ENCODE data around the gene MAGEA4.

DNA sequence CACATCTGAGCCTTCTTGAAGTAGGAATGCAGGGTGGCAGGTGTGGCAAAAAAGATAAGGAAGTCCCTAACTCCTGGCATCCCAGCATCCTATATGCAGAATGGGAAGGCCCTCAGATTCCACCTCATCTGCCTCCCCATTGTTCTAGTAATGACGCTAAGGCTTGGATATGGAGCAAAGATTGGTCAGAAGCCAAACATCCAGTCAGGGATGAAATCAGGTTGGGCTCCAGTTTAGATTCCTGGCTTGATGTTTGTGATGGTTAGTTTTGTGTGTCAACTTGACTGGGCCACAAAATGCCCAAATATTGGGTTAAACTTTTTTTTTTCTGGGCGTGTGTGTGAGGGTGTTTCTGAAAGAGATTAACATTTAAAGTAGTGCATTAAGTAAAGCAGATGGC, 39.6 kb upstream of the MAGEA4 start:
- TF ChIP-seq REST (IDR thresholded peaks at IDR 0.05; ENCODE audit: insufficient replicate concordance, low read depth) (no peak), CTCF (IDR thresholded peaks at IDR 0.05; ENCODE audit: insufficient read depth, low read length) (no peak), GABPA (IDR thresholded peaks at IDR 0.05; ENCODE audit: low read depth) (no peak)
